HEK293T (cell line): Measurements from ENCODE around the gene NPAS3.

Experiments
- CTCF ChIA-PET: fragments of 350-600 bp; formaldehyde crosslinking; extraction: SDS; loops from one replicate; lab custom pipeline; 2021; ENCODE audit warnings: antibody characterized with exemption, inconsistent platforms; lab: Yijun Ruan, JAX
- POLR2A ChIA-PET: fragments of 350-600 bp; formaldehyde crosslinking; extraction: SDS; loops from one replicate; lab custom pipeline; 2020; ENCODE audit warnings: antibody characterized with exemption, inconsistent platforms; lab: Yijun Ruan, JAX
- DNase-seq: peaks from one replicate; pipeline ENCODE4 v3.0.0; 2012; ENCODE audit warnings: mixed read lengths; ENCODE audit errors: extremely low spot score
- ARNT ChIP-seq: fragments of 450-650 bp; IDR thresholded peaks from 2 replicates; pipeline ENCODE4 v1.6.1; 2017; ENCODE audit warnings: mild to moderate bottlenecking
- BHLHE40 ChIP-seq: fragments of 450-650 bp; IDR thresholded peaks from 2 replicates; pipeline ENCODE4 v1.6.1; 2016; ENCODE audit warnings: mild to moderate bottlenecking, moderate library complexity, borderline replicate concordance
- CTBP1 ChIP-seq: fragments of 450-650 bp; IDR thresholded peaks from 2 replicates; pipeline ENCODE4 v1.6.1; 2016; ENCODE audit warnings: borderline replicate concordance
- ELF4 ChIP-seq: fragments of 450-650 bp; IDR thresholded peaks from 2 replicates; pipeline ENCODE4 v1.6.1; 2017; ENCODE audit warnings: antibody characterized with exemption
- FOXA1 ChIP-seq: fragments of 450-650 bp; IDR thresholded peaks from 2 replicates; pipeline ENCODE4 v1.6.1; 2016; ENCODE audit warnings: mild to moderate bottlenecking
- FOXK2 ChIP-seq: fragments of 450-650 bp; IDR thresholded peaks from 2 replicates; pipeline ENCODE4 v1.6.1; 2016; ENCODE audit warnings: mild to moderate bottlenecking
- FOXM1 ChIP-seq: fragments of 450-650 bp; IDR thresholded peaks from 2 replicates; pipeline ENCODE4 v1.6.1; 2017; ENCODE audit warnings: mild to moderate bottlenecking, borderline replicate concordance
- HDGF ChIP-seq: fragments of 450-650 bp; IDR thresholded peaks from 2 replicates; pipeline ENCODE4 v1.6.1; 2017; ENCODE audit warnings: antibody characterized with exemption, borderline replicate concordance
- L3MBTL2 ChIP-seq: fragments of 450-650 bp; conservative IDR thresholded peaks from 2 replicates; pipeline ENCODE4 v1.6.1; 2016; ENCODE audit warnings: mild to moderate bottlenecking
- LEF1 ChIP-seq: fragments of 450-650 bp; IDR thresholded peaks from 2 replicates; pipeline ENCODE4 v1.6.1; 2017; ENCODE audit warnings: mild to moderate bottlenecking, borderline replicate concordance
- NFRKB ChIP-seq: fragments of 450-650 bp; IDR thresholded peaks from 2 replicates; pipeline ENCODE4 v1.6.1; 2016; ENCODE audit warnings: mild to moderate bottlenecking, moderate library complexity
- SP1 ChIP-seq: fragments of 450-650 bp; IDR thresholded peaks from 2 replicates; pipeline ENCODE4 v1.6.1; 2017
- SUZ12 ChIP-seq: fragments of 450-650 bp; IDR thresholded peaks from 2 replicates; pipeline ENCODE4 v1.6.1; 2016; ENCODE audit warnings: mild to moderate bottlenecking
- TARDBP ChIP-seq: fragments of 450-650 bp; IDR thresholded peaks from 2 replicates; pipeline ENCODE4 v1.6.1; 2016
- ZNF384 ChIP-seq: fragments of 450-650 bp; IDR thresholded peaks from 2 replicates; pipeline ENCODE4 v1.6.1; 2016
- TF ChIP-seq, protein P1 (sequence below): fragments of 450-650 bp; IDR thresholded peaks from 2 replicates; pipeline ENCODE4 v1.6.1; 2016

The NPAS3 gene

DNA sequence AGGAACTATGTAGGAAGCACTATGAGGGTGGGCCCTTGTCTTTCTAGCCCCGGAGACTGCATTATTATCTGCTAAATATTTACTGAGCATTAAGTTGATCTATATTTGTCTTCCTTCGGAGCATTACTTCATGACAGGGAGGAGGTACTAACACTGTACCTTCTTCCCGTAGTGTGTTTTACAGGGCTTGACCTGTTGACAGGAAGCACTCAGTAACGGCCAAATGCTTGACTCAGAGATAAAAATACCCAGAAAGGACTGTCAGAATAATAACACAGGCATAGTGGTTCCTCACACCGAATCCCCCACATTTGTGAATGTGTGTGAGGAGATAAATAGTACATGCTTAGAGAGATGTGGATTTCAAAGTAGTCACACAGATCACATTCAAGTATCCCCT, 545.6 kb downstream of the NPAS3 start:
- TF ChIP-seq TARDBP: no peak
- no peak for TF ChIP-seq ARNT
- no peak for TF ChIP-seq FOXA1
- TF ChIP-seq FOXM1: no peak
- no peak for TF ChIP-seq NFRKB
- TF ChIP-seq ZNF384: no peak
- TF ChIP-seq L3MBTL2: no peak
- no peak for TF ChIP-seq HDGF
- no peak for TF ChIP-seq FOXK2
- TF ChIP-seq SP1: no peak
- no peak for TF ChIP-seq LEF1
- TF ChIP-seq, protein P1, sequence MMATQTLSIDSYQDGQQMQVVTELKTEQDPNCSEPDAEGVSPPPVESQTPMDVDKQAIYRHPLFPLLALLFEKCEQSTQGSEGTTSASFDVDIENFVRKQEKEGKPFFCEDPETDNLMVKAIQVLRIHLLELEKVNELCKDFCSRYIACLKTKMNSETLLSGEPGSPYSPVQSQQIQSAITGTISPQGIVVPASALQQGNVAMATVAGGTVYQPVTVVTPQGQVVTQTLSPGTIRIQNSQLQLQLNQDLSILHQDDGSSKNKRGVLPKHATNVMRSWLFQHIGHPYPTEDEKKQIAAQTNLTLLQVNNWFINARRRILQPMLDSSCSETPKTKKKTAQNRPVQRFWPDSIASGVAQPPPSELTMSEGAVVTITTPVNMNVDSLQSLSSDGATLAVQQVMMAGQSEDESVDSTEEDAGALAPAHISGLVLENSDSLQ: no peak
- no peak for TF ChIP-seq BHLHE40
- no peak for TF ChIP-seq SUZ12
- TF ChIP-seq CTBP1: no peak
- no peak for TF ChIP-seq ELF4
- ChIA-PET CTCF (no interaction called here), POLR2A (no interaction called here)

DNA sequence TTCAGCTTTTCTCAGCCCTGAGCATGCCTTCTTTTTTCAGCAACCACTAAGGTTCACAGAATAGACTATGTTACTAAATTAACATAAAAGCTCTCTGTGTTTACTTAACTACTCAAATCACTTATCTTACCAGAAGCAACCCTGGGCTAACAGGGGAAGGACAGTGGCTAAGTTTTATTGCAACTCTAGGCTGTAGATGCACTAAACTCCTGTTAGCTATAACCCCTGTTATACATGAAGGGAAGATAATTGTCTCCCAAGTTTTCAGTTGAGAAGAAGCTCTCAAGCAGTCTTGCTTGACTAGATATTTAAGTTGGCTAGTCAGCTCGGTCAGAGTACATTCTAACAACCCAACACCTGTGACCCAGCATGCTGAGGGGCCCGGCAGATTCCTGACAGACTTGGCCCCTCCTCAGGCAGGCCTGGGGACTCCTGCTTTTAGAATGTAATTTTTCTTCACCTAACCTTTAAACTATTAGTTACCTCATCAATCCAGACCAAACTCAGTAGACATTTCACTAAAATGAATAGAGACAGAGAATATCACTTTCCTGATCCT, 547.7 kb downstream of the NPAS3 start:
- TF ChIP-seq FOXA1: no peak
- TF ChIP-seq, protein P1: no peak
- TF ChIP-seq ARNT: no peak
- no peak for TF ChIP-seq CTBP1
- TF ChIP-seq NFRKB: no peak
- TF ChIP-seq LEF1: no peak
- no peak for TF ChIP-seq ZNF384
- TF ChIP-seq HDGF: no peak
- no peak for TF ChIP-seq SUZ12
- TF ChIP-seq SP1: no peak
- TF ChIP-seq FOXK2: no peak
- no peak for TF ChIP-seq FOXM1
- no peak for TF ChIP-seq TARDBP
- no peak for TF ChIP-seq ELF4
- TF ChIP-seq L3MBTL2: no peak
- TF ChIP-seq BHLHE40: no peak
- DNase-seq: no peak
- POLR2A ChIA-PET: no interaction called here
- CTCF ChIA-PET: no interaction called here

More for the DNA sequence above, 545.6 kb downstream of the NPAS3 start:
- no peak for DNase-seq

DNA sequence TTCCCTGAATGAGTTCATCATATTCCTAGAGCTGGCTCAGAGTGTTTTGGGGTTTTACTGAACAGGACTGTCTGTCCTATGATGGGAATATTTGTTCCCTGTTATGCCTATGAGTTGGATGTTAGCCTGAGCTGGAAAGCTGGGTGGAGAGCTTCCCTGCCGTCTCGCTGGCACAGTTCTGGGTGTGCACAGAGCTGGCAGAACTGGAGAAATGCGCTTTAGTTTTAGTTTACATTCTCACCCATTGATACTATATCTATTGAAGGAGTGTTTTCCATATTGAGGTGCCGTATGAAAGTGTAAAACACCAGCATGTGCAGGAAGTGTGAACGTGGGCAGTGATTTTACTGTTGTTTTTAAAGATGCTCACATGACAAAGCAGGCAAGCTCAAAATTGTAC, 549.9 kb downstream of the NPAS3 start:
- TF ChIP-seq BHLHE40 (no peak), L3MBTL2 (no peak), ARNT (no peak), NFRKB (no peak), CTBP1 (no peak), SP1 (no peak), FOXK2 (no peak), ELF4 (no peak), LEF1 (no peak), FOXM1 (no peak), FOXA1 (no peak), ZNF384 (no peak), TARDBP (no peak), SUZ12 (no peak), HDGF (no peak)
- TF ChIP-seq, protein P1: no peak
- POLR2A ChIA-PET: no interaction called here
- DNase-seq: no peak
- CTCF ChIA-PET: no interaction called here

DNA sequence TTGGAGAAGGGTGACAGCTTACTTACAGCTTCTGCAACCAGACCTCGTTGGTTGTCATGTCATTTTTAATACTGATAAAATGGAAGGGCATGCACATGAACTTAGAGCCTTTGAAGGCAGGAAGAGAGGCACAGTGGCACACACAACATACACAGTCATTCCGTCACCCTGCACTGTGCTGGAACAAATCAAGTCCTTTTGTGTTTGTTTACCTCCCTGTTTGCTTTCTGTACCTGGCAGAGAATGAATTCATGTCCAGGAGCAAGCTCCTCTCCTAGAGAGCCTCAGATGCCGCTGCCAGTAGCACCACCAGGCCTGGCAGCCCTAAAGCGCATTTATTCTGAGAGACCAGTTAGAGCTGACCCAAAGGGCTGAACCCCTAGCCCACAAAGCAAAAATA, 551.9 kb downstream of the NPAS3 start:
- no peak for DNase-seq
- ChIA-PET POLR2A (no interaction called here), CTCF (no interaction called here)
- no peak for TF ChIP-seq ELF4
- TF ChIP-seq ZNF384: no peak
- no peak for TF ChIP-seq HDGF
- no peak for TF ChIP-seq SP1
- TF ChIP-seq L3MBTL2: no peak
- no peak for TF ChIP-seq FOXA1
- no peak for TF ChIP-seq SUZ12
- TF ChIP-seq FOXK2: no peak
- TF ChIP-seq CTBP1: no peak
- no peak for TF ChIP-seq FOXM1
- TF ChIP-seq LEF1: no peak
- no peak for TF ChIP-seq ARNT
- TF ChIP-seq, protein P1: no peak
- TF ChIP-seq NFRKB: no peak
- TF ChIP-seq TARDBP: no peak
- no peak for TF ChIP-seq BHLHE40

GRCh38 chr14:33491112-33491511, 552.4 kb downstream of the NPAS3 start:
- DNase-seq: no peak
- ChIA-PET CTCF (no interaction called here), POLR2A (no interaction called here)
- no peak for TF ChIP-seq FOXM1
- no peak for TF ChIP-seq L3MBTL2
- TF ChIP-seq ZNF384: no peak
- no peak for TF ChIP-seq SUZ12
- TF ChIP-seq CTBP1: no peak
- no peak for TF ChIP-seq FOXA1
- no peak for TF ChIP-seq ARNT
- TF ChIP-seq, protein P1: no peak
- TF ChIP-seq NFRKB: no peak
- TF ChIP-seq HDGF: no peak
- TF ChIP-seq FOXK2: no peak
- TF ChIP-seq BHLHE40: no peak
- TF ChIP-seq TARDBP: no peak
- TF ChIP-seq LEF1: no peak
